ENCODE results near the gene LSM10.
A peak's percentile ranks its signal among the peaks of the same experiment; 100 is the strongest.

LSM10 gene

GRCh38 chr1:36377791-36378492, 19.8 kb downstream of the LSM10 start:
- TF ChIP-seq CTCF (IDR thresholded peaks at IDR 0.05; ENCODE audit: low read depth, low read length) = no peak
- no peak overlapping the region for H3K4me3 ChIP-seq (ENCODE audit: low read depth, low read length)

GRCh38 chr1:36372617-36373016, 25.1 kb downstream of the LSM10 start:
- TF ChIP-seq CTCF (IDR thresholded peaks at IDR 0.05; ENCODE audit: low read depth, low read length) = no peak
- H3K4me3 ChIP-seq (ENCODE audit: low read depth, low read length) = no peak overlapping the region

GRCh38 chr1:36369061-36369861, 28.4 kb downstream of the LSM10 start:
- peak; percentile 88 for TF ChIP-seq CTCF (IDR thresholded peaks at IDR 0.05; ENCODE audit: low read depth, low read length)
- no peak overlapping the region for H3K4me3 ChIP-seq (ENCODE audit: low read depth, low read length)

GRCh38 chr1:36367798-36368197, 29.9 kb downstream of the LSM10 start:
- no peak for TF ChIP-seq CTCF (IDR thresholded peaks at IDR 0.05; ENCODE audit: low read depth, low read length)
- no peak overlapping the region for H3K4me3 ChIP-seq (ENCODE audit: low read depth, low read length)

- H3K4me3 ChIP-seq (ENCODE audit: low read depth, low read length) = no peak overlapping the region
- no peak for TF ChIP-seq CTCF (IDR thresholded peaks at IDR 0.05; ENCODE audit: low read depth, low read length)
Observed at GRCh38 chr1:36367066-36367465, 30.6 kb downstream of the LSM10 start.

- TF ChIP-seq CTCF (IDR thresholded peaks at IDR 0.05; ENCODE audit: low read depth, low read length) = peak; percentile 30; the same call in 1 of the 2 replicates
- H3K4me3 ChIP-seq (ENCODE audit: low read depth, low read length) = no peak overlapping the region
Observed at GRCh38 chr1:36366091-36366661, 31.5 kb downstream of the LSM10 start.

GRCh38 chr1:36365381-36365780, 32.3 kb downstream of the LSM10 start:
- TF ChIP-seq CTCF (IDR thresholded peaks at IDR 0.05; ENCODE audit: low read depth, low read length) = no peak
- H3K4me3 ChIP-seq (ENCODE audit: low read depth, low read length) = no peak overlapping the region

All from WI38 (cell line).